ENCODE data around the gene DNASE1L1.

DNA sequence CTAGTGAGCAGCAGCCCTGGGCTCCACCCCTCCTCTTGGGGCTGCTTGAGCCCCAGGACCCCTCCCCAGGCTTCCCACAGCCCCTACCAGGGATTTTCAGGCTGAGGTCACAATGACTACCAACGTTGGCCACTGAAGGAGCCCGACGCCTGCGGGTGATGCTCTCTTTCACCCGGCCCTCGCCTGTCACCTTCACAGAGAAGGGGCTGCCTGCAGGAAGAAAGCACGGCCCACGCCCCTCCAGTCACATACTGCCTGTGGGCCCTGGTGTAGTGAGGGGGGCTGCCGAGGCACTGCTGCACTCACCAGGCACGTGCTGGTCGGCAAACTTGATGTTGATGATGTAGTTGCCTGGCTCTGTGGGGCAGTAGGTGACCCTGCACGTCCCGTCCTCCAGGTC lies 56.6 kb downstream of the DNASE1L1 start:
- TF ChIP-seq, protein P1, sequence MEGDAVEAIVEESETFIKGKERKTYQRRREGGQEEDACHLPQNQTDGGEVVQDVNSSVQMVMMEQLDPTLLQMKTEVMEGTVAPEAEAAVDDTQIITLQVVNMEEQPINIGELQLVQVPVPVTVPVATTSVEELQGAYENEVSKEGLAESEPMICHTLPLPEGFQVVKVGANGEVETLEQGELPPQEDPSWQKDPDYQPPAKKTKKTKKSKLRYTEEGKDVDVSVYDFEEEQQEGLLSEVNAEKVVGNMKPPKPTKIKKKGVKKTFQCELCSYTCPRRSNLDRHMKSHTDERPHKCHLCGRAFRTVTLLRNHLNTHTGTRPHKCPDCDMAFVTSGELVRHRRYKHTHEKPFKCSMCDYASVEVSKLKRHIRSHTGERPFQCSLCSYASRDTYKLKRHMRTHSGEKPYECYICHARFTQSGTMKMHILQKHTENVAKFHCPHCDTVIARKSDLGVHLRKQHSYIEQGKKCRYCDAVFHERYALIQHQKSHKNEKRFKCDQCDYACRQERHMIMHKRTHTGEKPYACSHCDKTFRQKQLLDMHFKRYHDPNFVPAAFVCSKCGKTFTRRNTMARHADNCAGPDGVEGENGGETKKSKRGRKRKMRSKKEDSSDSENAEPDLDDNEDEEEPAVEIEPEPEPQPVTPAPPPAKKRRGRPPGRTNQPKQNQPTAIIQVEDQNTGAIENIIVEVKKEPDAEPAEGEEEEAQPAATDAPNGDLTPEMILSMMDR (IDR thresholded peaks at IDR 0.05) = no peak
- no peak for TF ChIP-seq POLR2A (IDR thresholded peaks at IDR 0.05)
